GM13977 (cell line): ENCODE results near the gene OLAH.

Source experiments
- DNase-seq: peaks from one replicate; pipeline ENCODE4 v3.0.0; 2012; ENCODE audit warnings: low spot score
- in situ Hi-C: fragments of 300-500 bp; cut with MboI; formaldehyde crosslinking; loops from one replicate; pipeline ENCODE4 v1.12.0; 2022; ENCODE audit warnings: low sequenced_read_pairs, low pct_unique_long_range_greater_than_20kb, mixed read lengths, inconsistent platforms; ENCODE audit not compliant: unreplicated experiment
- TF ChIP-seq, protein P1 (sequence below): IDR thresholded peaks from 2 replicates; pipeline ENCODE4 v1.5.1; 2012; ENCODE audit warnings: mild to moderate bottlenecking, control low read depth; ENCODE audit not compliant: insufficient read depth; ENCODE audit errors: extremely low read depth, missing control alignments

Gene OLAH

DNA sequence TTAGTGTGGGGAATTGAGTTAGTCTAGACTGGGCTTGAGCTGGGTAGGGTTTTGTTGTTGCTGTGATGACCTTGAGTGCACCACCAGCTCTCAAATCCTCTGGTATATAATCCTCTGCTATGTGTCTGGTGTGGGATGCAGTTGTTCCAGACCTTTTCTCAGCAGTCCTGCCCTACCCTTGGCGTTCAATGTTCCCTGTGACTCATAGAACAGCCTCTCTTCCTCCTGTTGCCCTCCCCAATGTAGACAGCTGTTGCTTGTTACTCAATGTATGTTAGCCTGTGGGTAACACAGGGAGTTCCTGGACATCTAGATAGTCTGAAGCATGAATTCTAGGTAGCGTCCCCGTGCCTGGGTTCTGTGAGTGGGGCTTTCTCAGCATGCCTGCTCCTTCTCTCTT lies 25.1 kb downstream of the OLAH start:
- TF ChIP-seq, protein P1, sequence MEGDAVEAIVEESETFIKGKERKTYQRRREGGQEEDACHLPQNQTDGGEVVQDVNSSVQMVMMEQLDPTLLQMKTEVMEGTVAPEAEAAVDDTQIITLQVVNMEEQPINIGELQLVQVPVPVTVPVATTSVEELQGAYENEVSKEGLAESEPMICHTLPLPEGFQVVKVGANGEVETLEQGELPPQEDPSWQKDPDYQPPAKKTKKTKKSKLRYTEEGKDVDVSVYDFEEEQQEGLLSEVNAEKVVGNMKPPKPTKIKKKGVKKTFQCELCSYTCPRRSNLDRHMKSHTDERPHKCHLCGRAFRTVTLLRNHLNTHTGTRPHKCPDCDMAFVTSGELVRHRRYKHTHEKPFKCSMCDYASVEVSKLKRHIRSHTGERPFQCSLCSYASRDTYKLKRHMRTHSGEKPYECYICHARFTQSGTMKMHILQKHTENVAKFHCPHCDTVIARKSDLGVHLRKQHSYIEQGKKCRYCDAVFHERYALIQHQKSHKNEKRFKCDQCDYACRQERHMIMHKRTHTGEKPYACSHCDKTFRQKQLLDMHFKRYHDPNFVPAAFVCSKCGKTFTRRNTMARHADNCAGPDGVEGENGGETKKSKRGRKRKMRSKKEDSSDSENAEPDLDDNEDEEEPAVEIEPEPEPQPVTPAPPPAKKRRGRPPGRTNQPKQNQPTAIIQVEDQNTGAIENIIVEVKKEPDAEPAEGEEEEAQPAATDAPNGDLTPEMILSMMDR, result no peak
- no peak for DNase-seq
- in situ Hi-C loops, result no loop called here

DNA sequence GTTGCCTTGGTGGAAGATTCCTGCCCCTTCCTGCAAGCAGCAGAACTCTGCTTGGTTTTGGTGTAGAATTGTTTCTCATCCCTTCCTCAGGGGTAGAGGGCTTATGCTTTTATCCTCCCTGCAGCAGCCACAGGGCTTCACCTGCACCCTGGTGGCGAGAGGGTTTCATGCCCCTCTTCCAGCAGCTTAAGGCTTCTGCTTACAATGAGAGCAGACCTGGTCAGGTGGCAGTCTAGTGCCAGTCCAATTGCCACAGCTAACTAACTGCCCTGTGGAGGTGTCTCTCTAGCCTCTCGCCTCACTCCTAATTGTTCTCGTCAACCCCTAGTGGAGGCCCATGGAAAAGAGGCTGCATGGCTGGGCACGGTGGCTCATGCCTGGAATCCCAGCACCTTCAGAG lies 25.5 kb downstream of the OLAH start:
- TF ChIP-seq, protein P1, result no peak
- DNase-seq, result no peak
- in situ Hi-C loops, result no loop called here

- in situ Hi-C loops, result no loop called here
- DNase-seq, result no peak
- TF ChIP-seq, protein P1, result no peak
These were observed 28.6 kb downstream of the OLAH start for GRCh38 chr10:15072358-15072757.

GRCh38 chr10:15075421-15075820 lies 31.7 kb downstream of the OLAH start:
- TF ChIP-seq, protein P1, result no peak
- in situ Hi-C loops, result no loop called here
- DNase-seq, result no peak

DNA sequence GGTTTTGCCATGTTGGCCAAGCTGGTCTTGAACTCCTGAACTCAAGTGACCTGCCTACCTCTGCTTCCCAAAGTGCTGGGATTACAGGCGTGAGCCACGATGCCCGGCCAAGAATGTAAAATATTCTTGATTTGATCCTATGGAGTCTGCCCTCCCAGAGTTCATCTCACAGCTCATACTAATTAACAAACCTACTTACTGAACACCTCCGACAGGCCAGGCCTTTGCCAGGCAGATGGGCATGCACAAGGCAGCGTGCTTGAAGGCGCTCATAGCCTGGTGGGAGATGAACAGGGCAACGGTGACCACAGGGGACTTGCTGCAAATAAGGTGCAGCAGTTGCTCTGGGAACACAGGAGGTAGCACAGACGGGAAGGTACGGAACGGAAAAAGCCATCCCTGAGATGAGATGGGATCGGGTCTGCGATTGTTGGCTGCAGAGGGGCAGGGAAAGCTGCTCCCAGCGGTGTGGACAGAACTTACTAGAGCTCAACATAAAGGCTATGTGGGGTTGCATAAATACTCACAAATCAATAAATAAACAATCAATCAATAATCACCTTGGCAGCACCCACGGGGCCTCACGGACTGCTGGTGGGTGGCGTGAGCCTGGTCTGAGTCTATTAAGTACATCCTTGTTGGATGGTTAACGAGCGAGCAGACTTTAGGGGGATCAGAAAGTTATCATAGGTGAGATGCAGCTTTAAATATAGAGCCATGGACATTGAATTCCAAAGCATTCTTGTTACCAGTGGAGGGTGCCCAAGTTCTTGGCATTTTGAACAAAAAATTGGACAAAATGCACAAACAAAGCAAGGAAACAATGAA lies 40.1 kb downstream of the OLAH start:
- no peak for DNase-seq
- in situ Hi-C loops, result no loop called here

GRCh38 chr10:15084502-15084922 lies 40.8 kb downstream of the OLAH start:
- TF ChIP-seq, protein P1, result no peak
- in situ Hi-C loops, result no loop called here
- DNase-seq, result no peak

More for the DNA sequence above, 40.1 kb downstream of the OLAH start:
- TF ChIP-seq, protein P1, result no peak
